Neural progenitor cell (in vitro differentiated cells): ENCODE measurements around the gene MVB12B. TPM values are rescaled to one million over a fixed set of nuclear protein-coding genes. Genes with fewer than 3 reads are reported as not detected.
A peak's percentile ranks its signal among the peaks of the same experiment; 100 is the strongest.

Experiments used
- DNase-seq: peaks from one replicate; pipeline ENCODE4 v3.0.0-alpha.2; 2016; ENCODE audit warnings: low spot score
- H2AFZ ChIP-seq: fragments of 200-600 bp; sonication (generic); replicated peaks from 2 replicates; pipeline ENCODE4 v1.6.1; 2016; ENCODE audit warnings: antibody characterized with exemption
- H3F3A ChIP-seq: fragments of 200-600 bp; sonication (generic); 2 replicates; pipeline ENCODE4 v1.6.1; 2016; ENCODE audit warnings: antibody characterized with exemption, low read depth
- H3K27ac ChIP-seq: fragments of 200-600 bp; sonication (generic); 2 replicates; pipeline ENCODE4 v1.5.1; 2016; ENCODE audit warnings: mild to moderate bottlenecking
- H3K27me3 ChIP-seq: fragments of 200-600 bp; sonication (generic); 2 replicates; pipeline ENCODE4 v1.6.1; 2016; ENCODE audit warnings: mild to moderate bottlenecking, moderate library complexity
- H3K36me3 ChIP-seq: fragments of 200-600 bp; sonication (generic); 2 replicates; pipeline ENCODE4 v1.5.1; 2016
- H3K4me1 ChIP-seq: fragments of 200-600 bp; sonication (generic); 2 replicates; pipeline ENCODE4 v1.6.1; 2016; ENCODE audit warnings: mixed run types
- H3K4me2 ChIP-seq: fragments of 200-600 bp; sonication (generic); 2 replicates; pipeline ENCODE4 v1.6.1; 2016
- H3K4me3 ChIP-seq: fragments of 200-600 bp; sonication (generic); 2 replicates; pipeline ENCODE4 v1.5.1; 2016
- H3K79me2 ChIP-seq: fragments of 200-600 bp; sonication (generic); 2 replicates; pipeline ENCODE4 v1.6.1; 2016; ENCODE audit warnings: low read depth
- H3K9ac ChIP-seq: fragments of 200-600 bp; sonication (generic); 2 replicates; pipeline ENCODE4 v1.6.1; 2016
- H3K9me3 ChIP-seq: fragments of 200-600 bp; sonication (generic); 2 replicates; pipeline ENCODE4 v1.5.1; 2016; ENCODE audit warnings: low read depth
- H4K20me1 ChIP-seq: fragments of 200-600 bp; sonication (generic); 2 replicates; pipeline ENCODE4 v1.6.1; 2016; ENCODE audit warnings: low read depth
- H3K27ac Mint-ChIP-seq: 3 replicates; pipeline ENCODE4 v1.8.0; 2021; ENCODE audit warnings: mixed read lengths
- H3K27me3 Mint-ChIP-seq: 2 replicates; pipeline ENCODE4 v1.8.0; 2022; ENCODE audit warnings: low read depth, mild to moderate bottlenecking, inconsistent platforms, moderate library complexity, mixed read lengths; ENCODE audit not compliant: insufficient read depth
- H3K36me3 Mint-ChIP-seq: 3 replicates; pipeline ENCODE4 v1.8.0; 2021; ENCODE audit warnings: mixed read lengths
- H3K4me1 Mint-ChIP-seq: 3 replicates; pipeline ENCODE4 v1.8.0; 2021; ENCODE audit warnings: mixed read lengths
- H3K4me3 Mint-ChIP-seq: 3 replicates; pipeline ENCODE4 v1.8.0; 2021; ENCODE audit warnings: mild to moderate bottlenecking, moderate library complexity, mixed read lengths
- H3K9me3 Mint-ChIP-seq: 3 replicates; pipeline ENCODE4 v1.8.0; 2020; ENCODE audit warnings: mixed read lengths
- EZH2 ChIP-seq: fragments of 200-600 bp; sonication (generic); IDR thresholded peaks from 2 replicates; pipeline ENCODE4 v1.6.1; 2017; ENCODE audit warnings: antibody characterized with exemption, mild to moderate bottlenecking, moderate library complexity
- EZH2phosphoT487 ChIP-seq: fragments of 200-600 bp; sonication (generic); IDR thresholded peaks from 2 replicates; pipeline ENCODE4 v1.6.1; 2017; ENCODE audit warnings: antibody characterized with exemption
- total RNA-seq: library from RNA; depleted of rRNA; stranded (reverse); fragments of >200 nt; gene quantifications from 2 replicates; pipeline ENCODE4 v1.2.3, GENCODE V29; 2015; ENCODE audit warnings: low replicate concordance
- TF ChIP-seq, protein P1 (sequence below): fragments of 200-600 bp; sonication (generic); IDR thresholded peaks from 2 replicates; pipeline ENCODE4 v1.5.1; 2017; ENCODE audit warnings: antibody characterized with exemption, mild to moderate bottlenecking

MVB12B gene
- total RNA-seq, 1 donor from 2014 or later = 16.1 TPM

- H3K36me3 ChIP-seq = no peaks in the 10 kb centered on the region
- no peaks in the 10 kb centered on the region for H3K79me2 ChIP-seq
- no peak overlapping the region for H2AFZ ChIP-seq
- peak overlapping the region; percentile 84 for H3K27ac ChIP-seq
- H3K9ac ChIP-seq = no peak overlapping the region
- peak overlapping the region; percentile 33 for H3K4me3 ChIP-seq
- H3K27ac Mint-ChIP-seq = peak overlapping the region; percentile 75
- H3K4me1 ChIP-seq = peaks cover 56% of the 10 kb centered on the region
- H4K20me1 ChIP-seq = peaks cover 23% of the 10 kb centered on the region
- H3K36me3 Mint-ChIP-seq = peaks cover 13% of the 10 kb centered on the region
- peaks cover 51% of the 10 kb centered on the region for H3K4me1 Mint-ChIP-seq
- H3K27me3 ChIP-seq = no peaks in the 10 kb centered on the region
- no peaks in the 10 kb centered on the region for H3K27me3 Mint-ChIP-seq
- TF ChIP-seq, protein P1, sequence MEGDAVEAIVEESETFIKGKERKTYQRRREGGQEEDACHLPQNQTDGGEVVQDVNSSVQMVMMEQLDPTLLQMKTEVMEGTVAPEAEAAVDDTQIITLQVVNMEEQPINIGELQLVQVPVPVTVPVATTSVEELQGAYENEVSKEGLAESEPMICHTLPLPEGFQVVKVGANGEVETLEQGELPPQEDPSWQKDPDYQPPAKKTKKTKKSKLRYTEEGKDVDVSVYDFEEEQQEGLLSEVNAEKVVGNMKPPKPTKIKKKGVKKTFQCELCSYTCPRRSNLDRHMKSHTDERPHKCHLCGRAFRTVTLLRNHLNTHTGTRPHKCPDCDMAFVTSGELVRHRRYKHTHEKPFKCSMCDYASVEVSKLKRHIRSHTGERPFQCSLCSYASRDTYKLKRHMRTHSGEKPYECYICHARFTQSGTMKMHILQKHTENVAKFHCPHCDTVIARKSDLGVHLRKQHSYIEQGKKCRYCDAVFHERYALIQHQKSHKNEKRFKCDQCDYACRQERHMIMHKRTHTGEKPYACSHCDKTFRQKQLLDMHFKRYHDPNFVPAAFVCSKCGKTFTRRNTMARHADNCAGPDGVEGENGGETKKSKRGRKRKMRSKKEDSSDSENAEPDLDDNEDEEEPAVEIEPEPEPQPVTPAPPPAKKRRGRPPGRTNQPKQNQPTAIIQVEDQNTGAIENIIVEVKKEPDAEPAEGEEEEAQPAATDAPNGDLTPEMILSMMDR = no peak
- TF ChIP-seq EZH2 (no peak), EZH2phosphoT487 (no peak)
- H3K9me3 Mint-ChIP-seq = no peaks in the 10 kb centered on the region
- peak; percentile 38 for DNase-seq
- H3K9me3 ChIP-seq = no peaks in the 10 kb centered on the region
- peak overlapping the region; percentile 48 for H3K4me3 Mint-ChIP-seq
- peaks cover 37% of the 10 kb centered on the region for H3F3A ChIP-seq
- H3K4me2 ChIP-seq = peak overlapping the region; percentile 75
Observed at GRCh38 chr9:126453156-126453963, 126.7 kb downstream of the MVB12B start.

- Mint-ChIP-seq H3K36me3 (peaks cover 13% of the 10 kb centered on the region), H3K9me3 (no peaks in the 10 kb centered on the region), H3K4me3 (no peak overlapping the region), H3K4me1 (peaks cover 54% of the 10 kb centered on the region), H3K27me3 (no peaks in the 10 kb centered on the region), H3K27ac (peak overlapping the region; percentile 82)
- Histone ChIP-seq H3K27ac (peak overlapping the region; percentile 84), H3K4me2 (peak overlapping the region; percentile 75), H3K9me3 (no peaks in the 10 kb centered on the region), H3F3A (peaks cover 37% of the 10 kb centered on the region), H3K4me3 (peak overlapping the region; percentile 33), H3K79me2 (no peaks in the 10 kb centered on the region), H4K20me1 (peaks cover 23% of the 10 kb centered on the region), H3K4me1 (peaks cover 56% of the 10 kb centered on the region), H3K36me3 (no peaks in the 10 kb centered on the region), H2AFZ (no peak overlapping the region), H3K9ac (no peak overlapping the region), H3K27me3 (no peaks in the 10 kb centered on the region)
- peak; percentile 91 for DNase-seq
- TF ChIP-seq, protein P1 = no peak
- TF ChIP-seq EZH2phosphoT487 = peak; percentile 30
Observed at GRCh38 chr9:126454215-126454614, 127.6 kb downstream of the MVB12B start.

GRCh38 chr9:126454795-126455194 is 128.2 kb downstream of the MVB12B start:
- no peak for DNase-seq
- Histone ChIP-seq H3K9ac (no peak overlapping the region), H3K4me1 (peaks cover 56% of the 10 kb centered on the region), H3K9me3 (no peaks in the 10 kb centered on the region), H3K36me3 (no peaks in the 10 kb centered on the region), H3K4me3 (no peak overlapping the region), H3K27ac (no peak overlapping the region), H4K20me1 (peaks cover 23% of the 10 kb centered on the region), H3K79me2 (no peaks in the 10 kb centered on the region), H2AFZ (no peak overlapping the region), H3K27me3 (no peaks in the 10 kb centered on the region), H3K4me2 (peak overlapping the region; percentile 75), H3F3A (peaks cover 37% of the 10 kb centered on the region)
- Mint-ChIP-seq H3K27ac (no peak overlapping the region), H3K9me3 (no peaks in the 10 kb centered on the region), H3K4me3 (no peak overlapping the region), H3K36me3 (peaks cover 13% of the 10 kb centered on the region), H3K4me1 (peaks cover 54% of the 10 kb centered on the region), H3K27me3 (no peaks in the 10 kb centered on the region)
- TF ChIP-seq, protein P1 = no peak
- TF ChIP-seq EZH2 (no peak), EZH2phosphoT487 (no peak)
